Hepatocyte (in vitro differentiated cells): ENCODE measurements around the gene DOCK7.

Source experiments
- CTCF ChIP-seq: fragments of 200-600 bp; sonication (generic); IDR thresholded peaks from 2 replicates; pipeline ENCODE4 v1.5.1; 2016; ENCODE audit warnings: antibody characterized with exemption, mild to moderate bottlenecking; ENCODE audit not compliant: poor library complexity
- EZH2 ChIP-seq: fragments of 200-600 bp; sonication (generic); IDR thresholded peaks from 2 replicates; pipeline ENCODE4 v1.6.1; 2016; ENCODE audit warnings: antibody characterized with exemption, mild to moderate bottlenecking, borderline replicate concordance
- EZH2phosphoT487 ChIP-seq: fragments of 200-600 bp; sonication (generic); IDR thresholded peaks from one replicate; pipeline ENCODE4 v1.6.1; 2018; ENCODE audit warnings: antibody characterized with exemption, mild to moderate bottlenecking, low read depth, moderate library complexity; ENCODE audit not compliant: unreplicated experiment, severe bottlenecking

DNA sequence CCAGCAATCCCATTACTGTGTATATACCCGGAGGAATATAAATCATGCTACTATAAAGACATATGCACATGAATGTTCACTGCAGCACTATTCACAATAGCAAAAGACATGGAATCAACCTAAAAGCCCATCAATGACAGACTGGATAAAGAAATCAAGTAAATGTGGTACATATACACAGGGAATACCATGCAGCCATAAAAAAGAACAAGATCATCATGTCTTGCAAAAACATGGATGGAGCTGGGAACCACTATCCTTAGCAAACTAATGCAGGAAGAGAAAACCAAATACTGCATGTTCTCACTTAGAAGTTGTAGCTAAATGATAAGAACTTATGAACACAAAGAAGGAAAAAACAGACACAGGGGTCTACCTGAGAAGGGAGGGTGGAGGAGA lies 97.2 kb downstream of the DOCK7 start:
- TF ChIP-seq CTCF (no peak), EZH2 (no peak), EZH2phosphoT487 (no peak)
